Measurements from ENCODE around the gene CCDC171. TPM values are rescaled to one million over a fixed set of nuclear protein-coding genes. Genes with fewer than 3 reads are reported as not detected.

The CCDC171 gene
- total and polyA plus RNA-seq, 4 donors, result 0.13 to 1.1 (median 0.43) TPM

DNA sequence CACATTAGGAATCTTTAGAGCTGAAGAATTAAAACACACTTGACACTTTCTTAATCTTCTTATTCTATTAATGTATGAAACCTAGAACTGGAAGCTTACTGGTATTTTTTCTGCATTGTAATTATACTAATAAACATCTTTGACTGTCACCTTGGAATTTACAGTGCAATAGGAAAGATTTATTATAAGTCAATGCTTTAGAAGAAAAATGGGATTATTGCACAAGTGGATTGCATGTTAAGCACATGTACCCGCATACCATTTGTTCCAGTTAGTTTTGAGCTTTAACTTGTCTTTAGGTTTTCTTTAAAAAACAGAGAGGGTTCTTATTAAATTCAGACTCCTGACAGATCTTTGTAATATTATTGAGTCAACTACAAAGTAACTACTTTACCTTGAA, 278.5 kb downstream of the CCDC171 start:
- TF ChIP-seq RXRA (IDR thresholded peaks at IDR 0.05) (no peak), HNF4G (IDR thresholded peaks at IDR 0.05) (no peak), EGR1 (IDR thresholded peaks at IDR 0.05; ENCODE audit: low read depth in 2 of 2) (no peak), GABPA (IDR thresholded peaks at IDR 0.05 in 1 of 2, conservative IDR thresholded peaks at IDR 0.05 in 1 of 2) (no peak), FOXA1 (IDR thresholded peaks at IDR 0.05) (no peak)
- TF ChIP-seq, protein P1, sequence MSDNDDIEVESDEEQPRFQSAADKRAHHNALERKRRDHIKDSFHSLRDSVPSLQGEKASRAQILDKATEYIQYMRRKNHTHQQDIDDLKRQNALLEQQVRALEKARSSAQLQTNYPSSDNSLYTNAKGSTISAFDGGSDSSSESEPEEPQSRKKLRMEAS (IDR thresholded peaks at IDR 0.05), result no peak
- Histone ChIP-seq H3K27me3 (ENCODE audit: control insufficient read depth in 4 of 4, insufficient read depth in 4 of 4, low read length in 3 of 4) (no peaks in the 10 kb centered on the region), H3K4me1 (ENCODE audit: control insufficient read depth in 4 of 4, insufficient read depth in 4 of 4, low read length in 3 of 4) (no peaks in the 10 kb centered on the region), H3K9ac (ENCODE audit: low read depth in 1 of 2, low read length in 2 of 2) (no peak overlapping the region), H3K27ac (ENCODE audit: low read depth in 1 of 2, low read length in 2 of 2) (no peak overlapping the region), H3K4me3 (ENCODE audit: low read depth in 1 of 3, low read length in 3 of 3) (no peak overlapping the region), H3K9me3 (ENCODE audit: control insufficient read depth in 4 of 4, low read length in 3 of 4) (no peaks in the 10 kb centered on the region), H3K36me3 (ENCODE audit: control insufficient read depth in 4 of 4, insufficient read depth in 3 of 4, low read depth in 1 of 4, low read length in 3 of 4) (no peaks in the 10 kb centered on the region)
- 90% methylated on average over 1 of the region's 1 CpG for whole genome bisulfite sequencing
- DNase-seq (ENCODE audit: low spot score), result no peak

DNA sequence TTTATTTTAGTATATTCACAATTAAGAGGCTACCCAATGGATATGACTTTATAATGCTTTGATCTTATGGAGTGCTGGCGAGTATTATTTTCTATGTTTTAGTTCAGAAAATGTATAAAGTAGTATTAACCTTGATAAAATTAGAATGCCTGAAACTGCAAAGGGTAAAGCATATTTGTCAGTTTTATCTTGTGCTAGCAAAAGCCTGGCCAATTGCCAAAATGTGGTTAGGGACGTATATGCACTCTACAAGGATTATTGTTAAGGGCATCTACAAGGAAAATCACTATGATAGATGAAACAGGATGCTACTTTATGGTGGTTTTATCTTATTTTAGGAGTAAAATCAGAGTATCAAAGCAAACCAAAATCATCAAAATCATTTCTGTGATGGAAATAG, 281.7 kb downstream of the CCDC171 start:
- Histone ChIP-seq H3K9me3 (ENCODE audit: control insufficient read depth in 4 of 4, low read length in 3 of 4) (no peaks in the 10 kb centered on the region), H3K9ac (ENCODE audit: low read depth in 1 of 2, low read length in 2 of 2) (no peak overlapping the region), H3K36me3 (ENCODE audit: control insufficient read depth in 4 of 4, insufficient read depth in 3 of 4, low read depth in 1 of 4, low read length in 3 of 4) (no peaks in the 10 kb centered on the region), H3K27ac (ENCODE audit: low read depth in 1 of 2, low read length in 2 of 2) (no peak overlapping the region), H3K27me3 (ENCODE audit: control insufficient read depth in 4 of 4, insufficient read depth in 4 of 4, low read length in 3 of 4) (no peaks in the 10 kb centered on the region), H3K4me3 (ENCODE audit: low read depth in 1 of 3, low read length in 3 of 3) (no peak overlapping the region), H3K4me1 (ENCODE audit: control insufficient read depth in 4 of 4, insufficient read depth in 4 of 4, low read length in 3 of 4) (no peaks in the 10 kb centered on the region)
- DNase-seq (ENCODE audit: low spot score), result no peak
- TF ChIP-seq, protein P2, sequence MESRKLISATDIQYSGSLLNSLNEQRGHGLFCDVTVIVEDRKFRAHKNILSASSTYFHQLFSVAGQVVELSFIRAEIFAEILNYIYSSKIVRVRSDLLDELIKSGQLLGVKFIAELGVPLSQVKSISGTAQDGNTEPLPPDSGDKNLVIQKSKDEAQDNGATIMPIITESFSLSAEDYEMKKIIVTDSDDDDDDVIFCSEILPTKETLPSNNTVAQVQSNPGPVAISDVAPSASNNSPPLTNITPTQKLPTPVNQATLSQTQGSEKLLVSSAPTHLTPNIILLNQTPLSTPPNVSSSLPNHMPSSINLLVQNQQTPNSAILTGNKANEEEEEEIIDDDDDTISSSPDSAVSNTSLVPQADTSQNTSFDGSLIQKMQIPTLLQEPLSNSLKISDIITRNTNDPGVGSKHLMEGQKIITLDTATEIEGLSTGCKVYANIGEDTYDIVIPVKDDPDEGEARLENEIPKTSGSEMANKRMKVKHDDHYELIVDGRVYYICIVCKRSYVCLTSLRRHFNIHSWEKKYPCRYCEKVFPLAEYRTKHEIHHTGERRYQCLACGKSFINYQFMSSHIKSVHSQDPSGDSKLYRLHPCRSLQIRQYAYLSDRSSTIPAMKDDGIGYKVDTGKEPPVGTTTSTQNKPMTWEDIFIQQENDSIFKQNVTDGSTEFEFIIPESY (IDR thresholded peaks at IDR 0.05), result no peak
- TF ChIP-seq SP1 (IDR thresholded peaks at IDR 0.05), result no peak
- TF ChIP-seq RXRA (IDR thresholded peaks at IDR 0.05), result no peak
- no peak for TF ChIP-seq EGR1 (IDR thresholded peaks at IDR 0.05; ENCODE audit: low read depth in 2 of 2)
- TF ChIP-seq TAF1 (conservative IDR thresholded peaks at IDR 0.05), result no peak
- TF ChIP-seq, protein P3, sequence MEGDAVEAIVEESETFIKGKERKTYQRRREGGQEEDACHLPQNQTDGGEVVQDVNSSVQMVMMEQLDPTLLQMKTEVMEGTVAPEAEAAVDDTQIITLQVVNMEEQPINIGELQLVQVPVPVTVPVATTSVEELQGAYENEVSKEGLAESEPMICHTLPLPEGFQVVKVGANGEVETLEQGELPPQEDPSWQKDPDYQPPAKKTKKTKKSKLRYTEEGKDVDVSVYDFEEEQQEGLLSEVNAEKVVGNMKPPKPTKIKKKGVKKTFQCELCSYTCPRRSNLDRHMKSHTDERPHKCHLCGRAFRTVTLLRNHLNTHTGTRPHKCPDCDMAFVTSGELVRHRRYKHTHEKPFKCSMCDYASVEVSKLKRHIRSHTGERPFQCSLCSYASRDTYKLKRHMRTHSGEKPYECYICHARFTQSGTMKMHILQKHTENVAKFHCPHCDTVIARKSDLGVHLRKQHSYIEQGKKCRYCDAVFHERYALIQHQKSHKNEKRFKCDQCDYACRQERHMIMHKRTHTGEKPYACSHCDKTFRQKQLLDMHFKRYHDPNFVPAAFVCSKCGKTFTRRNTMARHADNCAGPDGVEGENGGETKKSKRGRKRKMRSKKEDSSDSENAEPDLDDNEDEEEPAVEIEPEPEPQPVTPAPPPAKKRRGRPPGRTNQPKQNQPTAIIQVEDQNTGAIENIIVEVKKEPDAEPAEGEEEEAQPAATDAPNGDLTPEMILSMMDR (IDR thresholded peaks at IDR 0.05; ENCODE audit: low read depth, low read length, missing input control), result no peak
- TF ChIP-seq RAD21 (IDR thresholded peaks at IDR 0.05), result no peak
- TF ChIP-seq FOXA2 (IDR thresholded peaks at IDR 0.05), result no peak
- WGBS, result 57% methylated on average over 2 of the region's 2 CpGs

DNA sequence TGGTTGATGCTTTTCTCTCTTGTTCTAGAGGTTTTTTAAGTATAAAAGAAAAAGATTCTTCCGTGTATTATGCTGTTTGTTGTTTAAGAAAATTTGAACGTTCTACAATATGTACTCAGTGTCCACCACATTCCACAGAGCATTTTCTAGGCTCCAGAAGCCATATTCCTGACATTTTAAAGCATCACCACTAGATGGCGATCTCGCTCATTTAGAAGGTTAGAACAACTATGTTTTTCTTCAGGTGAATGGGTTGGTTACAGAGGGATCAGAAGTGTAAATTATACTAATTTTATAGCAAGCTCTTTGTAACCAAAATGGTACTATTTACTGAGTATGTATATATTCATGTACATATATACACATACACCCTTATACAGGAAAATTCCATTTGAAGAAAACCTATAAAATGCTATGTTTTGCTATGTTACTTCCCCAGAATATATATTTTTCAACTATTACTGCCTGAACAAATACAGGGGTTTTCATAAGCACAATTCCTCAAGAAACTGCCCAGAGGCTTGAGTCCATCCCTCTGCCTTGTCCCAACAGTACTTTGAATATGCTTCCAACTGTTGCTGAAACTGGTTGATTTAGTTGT, 284.3 kb downstream of the CCDC171 start:
- no peak for TF ChIP-seq FOXA1 (IDR thresholded peaks at IDR 0.05)
- no peak for TF ChIP-seq JUND (IDR thresholded peaks at IDR 0.05)
- peak; percentile 54 to 65 for TF ChIP-seq RAD21 (IDR thresholded peaks at IDR 0.05)
- TF ChIP-seq, protein P4, sequence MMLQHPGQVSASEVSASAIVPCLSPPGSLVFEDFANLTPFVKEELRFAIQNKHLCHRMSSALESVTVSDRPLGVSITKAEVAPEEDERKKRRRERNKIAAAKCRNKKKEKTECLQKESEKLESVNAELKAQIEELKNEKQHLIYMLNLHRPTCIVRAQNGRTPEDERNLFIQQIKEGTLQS (IDR thresholded peaks at IDR 0.05), result no peak
- TF ChIP-seq EGR1 (IDR thresholded peaks at IDR 0.05; ENCODE audit: low read depth in 2 of 2), result no peak
- TF ChIP-seq, protein P1 (IDR thresholded peaks at IDR 0.05), result no peak
- TF ChIP-seq, protein P2 (IDR thresholded peaks at IDR 0.05), result no peak
- TF ChIP-seq, protein P3 (IDR thresholded peaks at IDR 0.05; ENCODE audit: low read depth, low read length, missing input control), result peak; percentile 69
- TF ChIP-seq YY1 (IDR thresholded peaks at IDR 0.05), result no peak
- no peak for TF ChIP-seq HNF4G (IDR thresholded peaks at IDR 0.05)
- no peak for TF ChIP-seq SP1 (IDR thresholded peaks at IDR 0.05)
- no peak overlapping the region for H3K9ac ChIP-seq (ENCODE audit: low read depth in 1 of 2, low read length in 2 of 2)
- no peaks in the 10 kb centered on the region for H3K9me3 ChIP-seq (ENCODE audit: control insufficient read depth in 4 of 4, low read length in 3 of 4)
- no peaks in the 10 kb centered on the region for H3K27me3 ChIP-seq (ENCODE audit: control insufficient read depth in 4 of 4, insufficient read depth in 4 of 4, low read length in 3 of 4)
- H3K27ac ChIP-seq (ENCODE audit: low read depth in 1 of 2, low read length in 2 of 2), result no peak overlapping the region
- DNase-seq (ENCODE audit: low spot score), result no peak
- H3K4me3 ChIP-seq (ENCODE audit: low read depth in 1 of 3, low read length in 3 of 3), result no peak overlapping the region
- WGBS, result 1% methylated on average over 4 of the region's 4 CpGs
- H3K36me3 ChIP-seq (ENCODE audit: control insufficient read depth in 4 of 4, insufficient read depth in 3 of 4, low read depth in 1 of 4, low read length in 3 of 4), result no peaks in the 10 kb centered on the region
- no peaks in the 10 kb centered on the region for H3K4me1 ChIP-seq (ENCODE audit: control insufficient read depth in 4 of 4, insufficient read depth in 4 of 4, low read length in 3 of 4)

All from liver (tissue), 9 donors.